GM21360 (cell line): ENCODE results near the gene KCNJ14.

Source experiments
- ATAC-seq: cut with Tn5 transposase; IDR thresholded peaks from one replicate; pipeline ENCODE4 v1.9.1; 2021; ENCODE audit warnings: mild to moderate bottlenecking, moderate library complexity; ENCODE audit not compliant: unreplicated experiment

Gene KCNJ14

GRCh38 chr19:48469934-48470680 lies 14.7 kb downstream of the KCNJ14 start:
- ATAC-seq: no peak

GRCh38 chr19:48470856-48471255 lies 15.5 kb downstream of the KCNJ14 start:
- ATAC-seq: no peak

GRCh38 chr19:48471836-48472235 lies 16.5 kb downstream of the KCNJ14 start:
- no peak for ATAC-seq

GRCh38 chr19:48473161-48473966 lies 18.0 kb downstream of the KCNJ14 start:
- no peak for ATAC-seq

- ATAC-seq: no peak
These were observed 18.8 kb downstream of the KCNJ14 start for GRCh38 chr19:48474084-48474592.

GRCh38 chr19:48475369-48476068 lies 20.1 kb downstream of the KCNJ14 start:
- no peak for ATAC-seq

GRCh38 chr19:48476176-48476575 lies 20.8 kb downstream of the KCNJ14 start:
- no peak for ATAC-seq

GRCh38 chr19:48477067-48477685 lies 21.8 kb downstream of the KCNJ14 start:
- ATAC-seq: no peak

- ATAC-seq: no peak
These were observed 22.4 kb downstream of the KCNJ14 start for GRCh38 chr19:48477698-48478338.

GRCh38 chr19:48478339-48479256 lies 23.2 kb downstream of the KCNJ14 start:
- no peak for ATAC-seq

GRCh38 chr19:48479686-48480085 lies 24.3 kb downstream of the KCNJ14 start:
- ATAC-seq: no peak

GRCh38 chr19:48480183-48480557 lies 24.8 kb downstream of the KCNJ14 start:
- no peak for ATAC-seq

GRCh38 chr19:48480558-48481500 lies 25.5 kb downstream of the KCNJ14 start:
- ATAC-seq: no peak

- no peak for ATAC-seq
These were observed 26.7 kb downstream of the KCNJ14 start for GRCh38 chr19:48481846-48482639.

GRCh38 chr19:48483301-48483700 lies 27.9 kb downstream of the KCNJ14 start:
- no peak for ATAC-seq

GRCh38 chr19:48484247-48484893 lies 29.0 kb downstream of the KCNJ14 start:
- ATAC-seq: no peak
